Stimulated activated effector memory CD8-positive, alpha-beta T cell treated with anti-CD3 and anti-CD28 coated beads, Interleukin-12 subunit alpha, Interleukin-12 subunit beta, amount 100 ng/mL, for 72 hours (primary cell): ENCODE measurements around the gene PRKG1.
"Not testable (repeated sequence)": the region's sequence is repeated elsewhere in the genome, so short reads cannot be mapped to it uniquely, and the experiment has no call there.

Source experiments
- ATAC-seq: fragments of 150-1000 bp; cut with Tn5 transposase; 2 replicates; pipeline ENCODE4 v1.10.0; 2021
- DNase-seq, 2 donors: peaks; one replicate each; pipeline ENCODE4 v3.0.0; 2021 to 2022; ENCODE audit warnings: low spot score in 2 of 2
- H3K27ac Mint-ChIP-seq: one replicate; pipeline ENCODE4 v1.8.0; 2022; ENCODE audit warnings: mild to moderate bottlenecking, mixed read lengths
- H3K36me3 Mint-ChIP-seq: one replicate; pipeline ENCODE4 v1.8.0; 2022; ENCODE audit warnings: mild to moderate bottlenecking, mixed read lengths
- H3K4me1 Mint-ChIP-seq: one replicate; pipeline ENCODE4 v1.8.0; 2022; ENCODE audit warnings: mixed read lengths
- H3K4me3 Mint-ChIP-seq: one replicate; pipeline ENCODE4 v1.8.0; 2022; ENCODE audit warnings: mild to moderate bottlenecking, mixed read lengths
- H3K9me3 Mint-ChIP-seq: one replicate; pipeline ENCODE4 v1.8.0; 2022; ENCODE audit warnings: mixed read lengths

PRKG1 gene

DNA sequence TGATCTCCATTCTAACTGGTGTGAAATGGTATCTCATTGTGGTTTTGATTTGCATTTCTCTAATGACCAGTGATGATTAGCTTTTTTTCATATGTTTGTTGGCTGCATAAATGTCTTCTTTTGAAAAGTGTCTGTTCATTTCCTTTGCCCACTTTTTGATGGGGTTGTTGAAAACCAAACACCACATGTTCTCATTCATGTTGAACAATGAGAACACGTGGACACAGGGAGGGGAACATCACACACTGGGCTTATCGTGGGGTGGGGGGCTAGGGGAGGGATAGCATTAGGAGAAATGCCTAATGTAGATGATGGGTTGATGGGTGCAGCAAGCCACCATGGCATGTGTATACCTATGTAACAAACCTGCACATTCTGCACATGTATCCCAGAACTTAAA is 197.8 kb downstream of the PRKG1 start:
- not testable (repeated sequence) for H3K27ac Mint-ChIP-seq, H3K4me1 Mint-ChIP-seq, H3K4me3 Mint-ChIP-seq, H3K36me3 Mint-ChIP-seq, DNase-seq, H3K9me3 Mint-ChIP-seq, ATAC-seq

- ATAC-seq (no peak), DNase-seq (no peak)
- H3K9me3 Mint-ChIP-seq: peaks cover 4% of the 10 kb centered on the region
- H3K4me1 Mint-ChIP-seq: no peaks in the 10 kb centered on the region
- no peaks in the 10 kb centered on the region for H3K36me3 Mint-ChIP-seq
- no peak overlapping the region for H3K27ac Mint-ChIP-seq
- no peak overlapping the region for H3K4me3 Mint-ChIP-seq
These were observed 198.3 kb downstream of the PRKG1 start for GRCh38 chr10:51272555-51272954.

DNA sequence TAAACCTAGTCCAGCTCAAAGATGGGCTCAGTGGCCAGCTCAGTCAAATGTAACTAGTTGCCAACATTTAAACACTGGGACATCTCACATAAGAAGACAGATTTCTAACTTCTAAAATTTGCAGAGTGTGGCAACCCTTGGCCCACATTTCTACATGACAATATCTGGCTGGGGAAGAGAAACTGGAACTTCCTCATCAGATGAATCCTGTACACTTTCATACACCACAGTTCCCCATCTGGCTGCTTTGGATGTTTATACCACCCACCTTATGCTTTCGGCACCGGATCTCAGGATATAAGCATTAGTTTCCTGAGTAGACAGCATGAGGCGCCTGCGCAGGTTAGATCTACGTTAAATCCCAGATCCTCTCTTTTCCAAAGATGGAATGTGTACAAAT is 199.3 kb downstream of the PRKG1 start:
- Mint-ChIP-seq H3K36me3 (no peaks in the 10 kb centered on the region), H3K27ac (no peak overlapping the region), H3K9me3 (peaks cover 4% of the 10 kb centered on the region), H3K4me3 (no peak overlapping the region), H3K4me1 (no peaks in the 10 kb centered on the region)
- DNase-seq (no peak), ATAC-seq (no peak)

GRCh38 chr10:51276097-51276496 is 201.8 kb downstream of the PRKG1 start:
- H3K9me3 Mint-ChIP-seq, H3K27ac Mint-ChIP-seq, H3K4me1 Mint-ChIP-seq, DNase-seq, H3K4me3 Mint-ChIP-seq, H3K36me3 Mint-ChIP-seq, ATAC-seq: not testable (repeated sequence)

- H3K27ac Mint-ChIP-seq, H3K36me3 Mint-ChIP-seq, H3K4me1 Mint-ChIP-seq, DNase-seq, ATAC-seq, H3K4me3 Mint-ChIP-seq, H3K9me3 Mint-ChIP-seq: not testable (repeated sequence)
These were observed 207.1 kb downstream of the PRKG1 start for GRCh38 chr10:51281387-51281786.

DNA sequence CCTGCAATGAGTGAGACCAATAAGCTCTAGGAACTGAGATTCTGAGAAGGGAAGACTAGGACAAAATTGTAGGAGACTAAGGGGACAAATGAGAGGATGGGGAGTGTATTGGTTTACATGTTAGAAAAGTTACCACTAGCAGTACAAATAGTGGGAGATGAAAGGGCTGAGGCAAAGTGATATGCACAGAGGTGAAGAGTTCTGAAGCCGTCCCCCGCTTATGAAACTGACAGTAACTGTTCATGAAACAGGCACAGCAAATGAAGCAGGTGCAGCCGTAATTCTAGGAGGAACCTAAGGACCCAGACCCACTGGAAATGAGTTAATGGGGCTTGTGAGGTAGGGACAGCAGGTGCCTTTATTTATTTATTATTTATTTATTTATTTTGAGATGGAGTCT is 211.3 kb downstream of the PRKG1 start:
- H3K4me3 Mint-ChIP-seq: no peak overlapping the region
- no peak for DNase-seq
- H3K36me3 Mint-ChIP-seq: no peaks in the 10 kb centered on the region
- H3K9me3 Mint-ChIP-seq: peaks cover 2% of the 10 kb centered on the region
- H3K27ac Mint-ChIP-seq: no peak overlapping the region
- ATAC-seq: no peak
- H3K4me1 Mint-ChIP-seq: no peaks in the 10 kb centered on the region

- no peak for ATAC-seq
- Mint-ChIP-seq H3K4me3 (no peak overlapping the region), H3K4me1 (no peaks in the 10 kb centered on the region), H3K9me3 (no peaks in the 10 kb centered on the region), H3K36me3 (no peaks in the 10 kb centered on the region), H3K27ac (no peak overlapping the region)
- DNase-seq: no peak
These were observed 214.2 kb downstream of the PRKG1 start for GRCh38 chr10:51288511-51288910.

DNA sequence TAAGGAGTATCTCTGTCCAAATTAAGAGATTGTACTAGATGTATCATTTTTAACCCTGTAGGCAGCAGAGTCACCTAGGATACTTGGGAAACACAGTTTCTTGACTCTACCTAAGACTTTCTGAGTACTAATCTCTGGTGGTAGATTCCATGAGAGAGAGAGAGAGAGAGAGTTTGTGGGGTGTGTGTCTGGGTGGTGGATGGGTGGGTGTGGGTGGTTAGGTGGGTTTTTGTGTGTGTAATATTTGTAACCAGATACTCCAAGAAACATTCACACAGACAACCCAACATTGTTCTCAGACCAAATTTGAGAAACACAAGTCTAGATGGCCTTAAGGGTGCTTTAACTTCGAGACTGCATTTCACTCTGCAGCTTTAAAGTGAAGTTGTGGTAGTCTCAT is 215.2 kb downstream of the PRKG1 start:
- DNase-seq (no peak), ATAC-seq (no peak)
- H3K4me3 Mint-ChIP-seq: no peak overlapping the region
- no peak overlapping the region for H3K27ac Mint-ChIP-seq
- no peaks in the 10 kb centered on the region for H3K36me3 Mint-ChIP-seq
- H3K4me1 Mint-ChIP-seq: no peaks in the 10 kb centered on the region
- H3K9me3 Mint-ChIP-seq: no peaks in the 10 kb centered on the region

DNA sequence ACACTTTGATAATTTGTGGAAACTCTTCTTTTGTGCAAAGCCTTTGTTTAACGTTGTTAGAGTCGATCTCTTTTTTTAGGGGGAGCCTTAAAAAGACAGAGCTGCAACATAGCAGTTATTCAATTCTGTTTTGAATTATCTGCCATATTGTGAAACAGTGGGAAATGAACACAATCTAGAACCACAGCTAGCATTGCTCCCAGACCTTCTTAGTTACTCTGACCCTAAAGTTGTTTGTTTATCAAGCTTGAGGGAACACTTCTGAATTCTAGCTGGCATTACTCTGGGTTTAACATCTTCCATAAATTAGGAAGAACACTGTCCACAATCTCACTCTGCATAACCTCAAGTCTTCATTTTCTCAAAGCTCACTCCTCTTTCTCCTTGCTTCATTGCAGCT is 217.7 kb downstream of the PRKG1 start:
- H3K4me1 Mint-ChIP-seq: no peaks in the 10 kb centered on the region
- no peaks in the 10 kb centered on the region for H3K36me3 Mint-ChIP-seq
- no peak overlapping the region for H3K27ac Mint-ChIP-seq
- H3K4me3 Mint-ChIP-seq: no peak overlapping the region
- ATAC-seq (no peak), DNase-seq (no peak)
- H3K9me3 Mint-ChIP-seq: peaks cover 3% of the 10 kb centered on the region

GRCh38 chr10:51297438-51297837 is 223.2 kb downstream of the PRKG1 start:
- Mint-ChIP-seq H3K4me1 (no peaks in the 10 kb centered on the region), H3K9me3 (peaks cover 3% of the 10 kb centered on the region), H3K4me3 (no peak overlapping the region), H3K27ac (no peak overlapping the region), H3K36me3 (no peaks in the 10 kb centered on the region)
- DNase-seq (no peak), ATAC-seq (no peak)

- Mint-ChIP-seq H3K9me3 (no peaks in the 10 kb centered on the region), H3K27ac (no peak overlapping the region), H3K36me3 (no peaks in the 10 kb centered on the region), H3K4me1 (no peaks in the 10 kb centered on the region), H3K4me3 (no peak overlapping the region)
- ATAC-seq: no peak
- no peak for DNase-seq
These were observed 226.5 kb downstream of the PRKG1 start for GRCh38 chr10:51300617-51301304.

DNA sequence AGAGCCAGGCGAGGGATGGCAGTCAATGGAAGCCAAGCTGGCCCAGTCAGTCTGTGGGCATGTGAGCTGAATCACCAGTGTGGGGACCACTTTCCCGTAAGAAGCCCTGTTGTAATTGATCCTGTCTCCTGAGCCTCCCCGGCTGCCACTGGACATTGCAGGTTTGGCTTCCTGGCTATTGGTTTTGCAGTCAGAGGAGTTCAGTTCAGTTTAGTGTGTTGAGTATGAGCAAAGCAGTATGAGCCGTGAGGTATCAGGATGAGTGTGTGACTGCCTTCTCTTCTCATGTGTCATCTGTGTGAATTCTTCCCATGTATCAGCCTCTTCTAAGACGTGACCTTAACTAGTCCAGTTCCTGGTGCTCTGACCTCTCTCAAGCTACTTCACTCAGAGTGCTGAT is 227.4 kb downstream of the PRKG1 start:
- Mint-ChIP-seq H3K4me1 (no peaks in the 10 kb centered on the region), H3K36me3 (no peaks in the 10 kb centered on the region), H3K27ac (no peak overlapping the region), H3K4me3 (no peak overlapping the region), H3K9me3 (no peaks in the 10 kb centered on the region)
- ATAC-seq: peak; percentile 51
- DNase-seq: no peak

- Mint-ChIP-seq H3K27ac (no peak overlapping the region), H3K9me3 (no peaks in the 10 kb centered on the region), H3K4me3 (no peak overlapping the region), H3K4me1 (no peaks in the 10 kb centered on the region), H3K36me3 (no peaks in the 10 kb centered on the region)
- ATAC-seq: no peak
- DNase-seq: no peak
These were observed 228.0 kb downstream of the PRKG1 start for GRCh38 chr10:51302316-51302715.

DNA sequence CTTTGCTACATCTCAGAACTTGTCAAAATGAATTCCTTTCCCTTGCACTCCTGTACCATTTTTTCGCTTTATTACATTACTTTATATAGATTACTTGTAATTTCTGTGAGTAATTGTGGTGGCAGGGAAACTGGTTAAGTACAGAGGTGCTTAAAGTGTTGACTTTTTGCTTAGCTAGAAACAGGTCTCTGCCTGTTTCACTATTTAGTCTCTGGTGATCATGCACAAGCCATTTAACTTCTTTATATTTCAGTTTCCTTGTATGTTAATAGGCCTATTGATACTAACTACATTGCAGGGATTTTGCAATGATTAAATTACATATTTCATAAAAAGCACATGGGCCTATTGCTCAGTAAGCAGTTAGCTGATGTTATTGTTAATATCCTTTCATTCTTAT is 233.8 kb downstream of the PRKG1 start:
- no peaks in the 10 kb centered on the region for H3K4me1 Mint-ChIP-seq
- no peaks in the 10 kb centered on the region for H3K9me3 Mint-ChIP-seq
- H3K27ac Mint-ChIP-seq: no peak overlapping the region
- no peak overlapping the region for H3K4me3 Mint-ChIP-seq
- DNase-seq (no peak), ATAC-seq (no peak)
- H3K36me3 Mint-ChIP-seq: no peaks in the 10 kb centered on the region

- DNase-seq: no peak
- ATAC-seq: no peak
- Mint-ChIP-seq H3K27ac (no peak overlapping the region), H3K36me3 (no peaks in the 10 kb centered on the region), H3K9me3 (no peaks in the 10 kb centered on the region), H3K4me3 (no peak overlapping the region), H3K4me1 (no peaks in the 10 kb centered on the region)
These were observed 236.9 kb downstream of the PRKG1 start for GRCh38 chr10:51311228-51311627.

GRCh38 chr10:51312817-51313216 is 238.5 kb downstream of the PRKG1 start:
- H3K9me3 Mint-ChIP-seq: no peaks in the 10 kb centered on the region
- H3K36me3 Mint-ChIP-seq: no peaks in the 10 kb centered on the region
- no peak for DNase-seq
- H3K27ac Mint-ChIP-seq: no peak overlapping the region
- no peak for ATAC-seq
- H3K4me3 Mint-ChIP-seq: no peak overlapping the region
- H3K4me1 Mint-ChIP-seq: no peaks in the 10 kb centered on the region

DNA sequence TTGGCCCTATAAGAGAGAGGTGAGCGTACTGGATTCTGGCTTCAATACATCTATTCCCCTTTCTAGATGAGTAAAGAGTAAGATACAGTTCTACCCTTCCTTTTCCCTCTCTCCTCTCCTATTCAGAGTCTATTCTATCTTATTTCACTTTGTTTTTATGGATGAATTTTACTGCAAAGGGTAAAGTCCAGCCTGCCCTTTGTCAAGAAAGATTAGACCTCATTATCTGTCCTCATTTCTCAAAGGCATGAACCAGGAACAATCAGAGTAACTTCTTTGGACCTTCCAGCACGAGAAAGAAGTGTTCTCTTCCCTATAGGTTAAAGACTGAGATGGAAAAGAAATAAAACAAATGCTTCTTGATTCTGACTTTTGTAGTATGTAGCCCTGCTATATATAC is 239.0 kb downstream of the PRKG1 start:
- H3K4me1 Mint-ChIP-seq: no peaks in the 10 kb centered on the region
- H3K27ac Mint-ChIP-seq: no peak overlapping the region
- DNase-seq (no peak), ATAC-seq (no peak)
- no peak overlapping the region for H3K4me3 Mint-ChIP-seq
- H3K9me3 Mint-ChIP-seq: no peaks in the 10 kb centered on the region
- no peaks in the 10 kb centered on the region for H3K36me3 Mint-ChIP-seq
